ENCODE measurements around the gene FHIP1B.

GRCh38 chr11:6209801-6210200 lies 24.6 kb downstream of the FHIP1B start:
- TF ChIP-seq CTCF (IDR thresholded peaks at IDR 0.05; ENCODE audit: low read depth, low read length, missing input control) (no peak), RXRA (IDR thresholded peaks at IDR 0.05) (no peak)
